MM.1S (cell line): ENCODE results near the gene TNIP3.

Source experiments
- EZH2 ChIP-seq: fragments of 300-600 bp; sonication (generic); optimal IDR thresholded peaks from 2 replicates; pipeline ENCODE3; 2017; ENCODE audit warnings: low read depth, mild to moderate bottlenecking, antibody characterized with exemption, low read length, mixed read lengths
- TF ChIP-seq, protein P1 (sequence below): fragments of 300-600 bp; sonication (generic); IDR thresholded peaks from 2 replicates; pipeline ENCODE4 v1.5.1; 2016; ENCODE audit warnings: antibody characterized with exemption, low read length, mixed read lengths

GRCh38 chr4:121151942-121152341 lies 12.2 kb downstream of the TNIP3 start:
- TF ChIP-seq, protein P1, sequence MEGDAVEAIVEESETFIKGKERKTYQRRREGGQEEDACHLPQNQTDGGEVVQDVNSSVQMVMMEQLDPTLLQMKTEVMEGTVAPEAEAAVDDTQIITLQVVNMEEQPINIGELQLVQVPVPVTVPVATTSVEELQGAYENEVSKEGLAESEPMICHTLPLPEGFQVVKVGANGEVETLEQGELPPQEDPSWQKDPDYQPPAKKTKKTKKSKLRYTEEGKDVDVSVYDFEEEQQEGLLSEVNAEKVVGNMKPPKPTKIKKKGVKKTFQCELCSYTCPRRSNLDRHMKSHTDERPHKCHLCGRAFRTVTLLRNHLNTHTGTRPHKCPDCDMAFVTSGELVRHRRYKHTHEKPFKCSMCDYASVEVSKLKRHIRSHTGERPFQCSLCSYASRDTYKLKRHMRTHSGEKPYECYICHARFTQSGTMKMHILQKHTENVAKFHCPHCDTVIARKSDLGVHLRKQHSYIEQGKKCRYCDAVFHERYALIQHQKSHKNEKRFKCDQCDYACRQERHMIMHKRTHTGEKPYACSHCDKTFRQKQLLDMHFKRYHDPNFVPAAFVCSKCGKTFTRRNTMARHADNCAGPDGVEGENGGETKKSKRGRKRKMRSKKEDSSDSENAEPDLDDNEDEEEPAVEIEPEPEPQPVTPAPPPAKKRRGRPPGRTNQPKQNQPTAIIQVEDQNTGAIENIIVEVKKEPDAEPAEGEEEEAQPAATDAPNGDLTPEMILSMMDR = no peak
- no peak for TF ChIP-seq EZH2
